ENCODE data around the gene RAB17. TPM values are rescaled to one million over a fixed set of nuclear protein-coding genes. Genes with fewer than 3 reads are reported as not detected.
A peak's percentile ranks its signal among the peaks of the same experiment; 100 is the strongest.

RAB17 gene
- polyA plus RNA-seq, 1 experiment, result 0.10 TPM

DNA sequence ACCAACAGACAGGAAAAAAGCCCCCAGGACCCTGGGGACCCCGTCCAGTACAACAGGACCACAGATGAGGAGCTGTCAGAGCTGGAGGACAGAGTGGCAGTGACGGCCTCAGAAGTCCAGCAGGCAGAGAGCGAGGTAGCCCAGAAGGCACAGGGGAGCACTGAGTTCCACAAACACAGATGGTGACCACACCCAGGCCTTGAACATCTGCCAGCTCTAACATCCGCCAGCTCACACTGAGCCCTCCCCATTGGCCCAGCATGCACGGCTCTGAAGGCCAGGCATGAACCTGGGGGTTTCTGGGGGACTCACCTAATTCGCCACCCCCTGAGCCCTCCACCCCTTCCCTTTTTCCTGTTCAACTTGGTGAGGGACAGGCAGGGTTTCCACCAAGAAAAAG is 49.7 kb downstream of the RAB17 start:
- peak; percentile 18 for DNase-seq (ENCODE audit: low read depth, low spot score)
- Histone ChIP-seq H3K4me3 (ENCODE audit: low read depth, low read length) (no peak overlapping the region), H3K27ac (ENCODE audit: low read depth, low read length) (no peak overlapping the region), H3K27me3 (ENCODE audit: control insufficient read depth, insufficient read depth, low read length) (no peaks in the 10 kb centered on the region), H3K9me3 (ENCODE audit: control insufficient read depth, insufficient read depth, low read length) (peaks cover 8% of the 10 kb centered on the region)
- TF ChIP-seq, protein P1, sequence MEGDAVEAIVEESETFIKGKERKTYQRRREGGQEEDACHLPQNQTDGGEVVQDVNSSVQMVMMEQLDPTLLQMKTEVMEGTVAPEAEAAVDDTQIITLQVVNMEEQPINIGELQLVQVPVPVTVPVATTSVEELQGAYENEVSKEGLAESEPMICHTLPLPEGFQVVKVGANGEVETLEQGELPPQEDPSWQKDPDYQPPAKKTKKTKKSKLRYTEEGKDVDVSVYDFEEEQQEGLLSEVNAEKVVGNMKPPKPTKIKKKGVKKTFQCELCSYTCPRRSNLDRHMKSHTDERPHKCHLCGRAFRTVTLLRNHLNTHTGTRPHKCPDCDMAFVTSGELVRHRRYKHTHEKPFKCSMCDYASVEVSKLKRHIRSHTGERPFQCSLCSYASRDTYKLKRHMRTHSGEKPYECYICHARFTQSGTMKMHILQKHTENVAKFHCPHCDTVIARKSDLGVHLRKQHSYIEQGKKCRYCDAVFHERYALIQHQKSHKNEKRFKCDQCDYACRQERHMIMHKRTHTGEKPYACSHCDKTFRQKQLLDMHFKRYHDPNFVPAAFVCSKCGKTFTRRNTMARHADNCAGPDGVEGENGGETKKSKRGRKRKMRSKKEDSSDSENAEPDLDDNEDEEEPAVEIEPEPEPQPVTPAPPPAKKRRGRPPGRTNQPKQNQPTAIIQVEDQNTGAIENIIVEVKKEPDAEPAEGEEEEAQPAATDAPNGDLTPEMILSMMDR (IDR thresholded peaks at IDR 0.05; ENCODE audit: low read depth, low read length), result no peak
- ChIA-PET POLR2A (no interaction called here), CTCF (interaction anchor here (3.5 to 3.7 kb wide), 2 partner anchors 28 to 31 kb away, joined by 10 to 20 read pairs; no protein-coding TSS in a partner anchor)

DNA sequence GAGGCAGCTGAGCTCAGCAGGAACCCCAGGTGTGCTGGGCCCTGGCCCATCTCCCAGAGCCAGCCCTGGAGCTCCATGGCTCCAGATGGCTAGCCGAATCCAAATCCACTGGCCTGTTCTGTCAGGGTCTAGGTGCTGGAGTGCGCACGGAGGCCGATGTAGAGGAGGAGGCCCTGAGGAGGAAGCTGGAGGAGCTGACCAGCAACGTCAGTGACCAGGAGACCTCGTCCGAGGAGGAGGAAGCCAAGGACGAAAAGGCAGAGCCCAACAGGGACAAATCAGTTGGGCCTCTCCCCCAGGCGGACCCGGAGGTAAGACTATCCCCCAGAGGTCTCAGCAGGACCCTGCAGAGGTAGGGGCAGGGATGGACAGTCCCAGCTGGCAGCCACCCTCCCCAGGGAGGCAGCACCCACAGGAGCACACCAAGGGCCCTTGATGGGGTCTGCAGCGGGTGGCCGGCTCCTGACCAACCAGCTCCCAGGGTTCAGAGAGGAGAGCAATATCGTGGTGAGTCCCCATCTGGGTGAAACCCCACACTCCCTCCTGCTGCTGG is 50.2 kb downstream of the RAB17 start:
- Histone ChIP-seq H3K27me3 (ENCODE audit: control insufficient read depth, insufficient read depth, low read length) (no peaks in the 10 kb centered on the region), H3K9me3 (ENCODE audit: control insufficient read depth, insufficient read depth, low read length) (peaks cover 8% of the 10 kb centered on the region), H3K4me3 (ENCODE audit: low read depth, low read length) (no peak overlapping the region), H3K27ac (ENCODE audit: low read depth, low read length) (no peak overlapping the region)
- TF ChIP-seq, protein P1 (IDR thresholded peaks at IDR 0.05; ENCODE audit: low read depth, low read length), result no peak
- ChIA-PET CTCF (interaction anchor here (1.2 to 3.7 kb wide), 3 partner anchors 26 to 32 kb away, joined by 4 to 20 read pairs (median 10); no protein-coding TSS in a partner anchor), POLR2A (interaction anchor here (0.6 kb wide), 1 partner anchor 30 kb away, joined by 3 read pairs; no protein-coding TSS in a partner anchor)
- DNase-seq (ENCODE audit: low read depth, low spot score), result no peak

DNA sequence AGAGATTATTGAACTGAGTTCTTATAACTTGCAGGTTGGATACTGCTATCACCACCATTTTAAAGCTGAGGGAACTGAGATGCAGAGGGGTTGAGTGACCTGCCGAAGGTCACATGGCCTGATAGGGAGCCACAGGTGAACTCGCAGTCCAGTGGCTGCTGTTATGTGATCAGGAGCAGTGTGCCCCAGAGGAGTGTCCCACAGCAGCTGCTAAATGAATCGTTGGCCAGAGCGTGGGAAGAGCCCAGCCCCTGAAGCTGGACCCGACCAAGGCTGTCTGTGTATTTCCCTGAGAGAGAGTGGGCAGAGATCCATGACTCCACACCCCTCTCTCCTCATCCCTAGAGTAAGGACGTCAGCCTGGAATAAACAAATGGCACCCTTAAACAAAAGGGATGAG is 50.9 kb downstream of the RAB17 start:
- ChIA-PET POLR2A (interaction anchor here (0.6 kb wide), 1 partner anchor 29 kb away, joined by 3 read pairs; no protein-coding TSS in a partner anchor), CTCF (interaction anchor here (1.2 to 3.7 kb wide), 3 partner anchors 25 to 32 kb away, joined by 4 to 20 read pairs (median 10); no protein-coding TSS in a partner anchor)
- Histone ChIP-seq H3K9me3 (ENCODE audit: control insufficient read depth, insufficient read depth, low read length) (peaks cover 8% of the 10 kb centered on the region), H3K27ac (ENCODE audit: low read depth, low read length) (no peak overlapping the region), H3K4me3 (ENCODE audit: low read depth, low read length) (no peak overlapping the region), H3K27me3 (ENCODE audit: control insufficient read depth, insufficient read depth, low read length) (no peaks in the 10 kb centered on the region)
- no peak for DNase-seq (ENCODE audit: low read depth, low spot score)
- TF ChIP-seq, protein P1 (IDR thresholded peaks at IDR 0.05; ENCODE audit: low read depth, low read length), result no peak

DNA sequence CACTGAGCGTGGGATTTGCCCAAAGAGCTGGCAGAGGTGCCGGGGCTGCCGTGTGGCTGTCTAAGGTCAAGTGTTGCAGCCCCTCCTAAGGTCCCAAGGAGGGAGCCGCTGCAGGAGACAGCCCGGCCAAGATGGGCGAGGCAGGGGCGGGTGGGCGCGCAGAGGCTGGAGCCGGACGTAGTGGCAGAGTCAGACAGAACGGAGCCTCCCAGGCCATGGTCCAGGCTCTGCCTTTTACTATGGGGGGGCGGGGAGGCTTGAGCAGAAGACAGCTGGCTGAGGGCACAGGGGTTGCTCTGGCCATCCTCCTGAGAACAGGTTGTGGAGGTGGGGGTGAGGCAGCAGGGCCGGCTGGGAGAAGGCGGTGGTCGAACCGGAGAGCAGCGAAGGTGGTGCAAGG is 51.6 kb downstream of the RAB17 start:
- H3K4me3 ChIP-seq (ENCODE audit: low read depth, low read length), result no peak overlapping the region
- TF ChIP-seq, protein P1 (IDR thresholded peaks at IDR 0.05; ENCODE audit: low read depth, low read length), result no peak
- no peak overlapping the region for H3K27ac ChIP-seq (ENCODE audit: low read depth, low read length)
- no peak for DNase-seq (ENCODE audit: low read depth, low spot score)
- no peaks in the 10 kb centered on the region for H3K27me3 ChIP-seq (ENCODE audit: control insufficient read depth, insufficient read depth, low read length)
- peaks cover 8% of the 10 kb centered on the region for H3K9me3 ChIP-seq (ENCODE audit: control insufficient read depth, insufficient read depth, low read length)
- ChIA-PET CTCF (interaction anchor here (1.3 to 3.5 kb wide), 3 partner anchors 26 to 118 kb away, joined by 3 to 10 read pairs (median 6); no protein-coding TSS in a partner anchor), POLR2A (no interaction called here)

DNA sequence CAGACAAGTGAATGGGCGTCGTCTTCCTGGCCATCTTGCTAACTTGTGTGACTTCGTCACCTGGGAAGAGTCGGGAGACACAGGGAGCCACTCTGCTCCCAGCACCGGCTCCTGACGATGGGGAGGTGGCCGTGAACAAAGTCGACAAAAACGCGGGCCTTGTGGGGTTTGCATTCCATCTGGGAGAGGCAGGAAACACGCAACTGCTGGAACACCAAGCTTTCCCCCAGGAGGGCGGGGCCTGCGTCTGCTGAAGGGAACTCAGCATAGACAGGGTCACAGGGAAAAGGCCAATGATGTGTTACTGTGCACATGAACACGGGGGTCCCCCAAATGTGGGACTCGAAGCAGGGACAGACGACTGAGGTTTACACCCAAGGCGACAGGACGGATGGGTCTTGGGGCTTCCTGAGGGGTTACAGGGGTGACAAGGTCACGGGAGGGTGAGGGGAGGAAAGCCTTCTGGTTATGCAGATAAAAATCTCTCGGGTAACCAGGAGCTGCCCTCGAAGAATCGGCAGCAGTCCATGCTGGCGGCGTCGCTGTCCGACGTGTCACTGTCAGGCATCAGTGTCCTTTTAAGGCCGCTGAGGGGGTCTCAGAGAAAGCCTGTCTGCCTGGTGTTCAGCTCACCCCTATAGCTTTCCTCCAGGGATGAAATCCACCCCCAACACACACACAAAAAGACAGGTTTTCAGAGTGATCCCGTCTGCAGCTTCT is 52.4 kb downstream of the RAB17 start:
- Histone ChIP-seq H3K4me3 (ENCODE audit: low read depth, low read length) (no peak overlapping the region), H3K27ac (ENCODE audit: low read depth, low read length) (no peak overlapping the region), H3K9me3 (ENCODE audit: control insufficient read depth, insufficient read depth, low read length) (peaks cover 8% of the 10 kb centered on the region), H3K27me3 (ENCODE audit: control insufficient read depth, insufficient read depth, low read length) (no peaks in the 10 kb centered on the region)
- CTCF ChIA-PET, result interaction anchor here (1.3 to 3.5 kb wide), 3 partner anchors 25 to 117 kb away, joined by 3 to 10 read pairs (median 6); no protein-coding TSS in a partner anchor
- DNase-seq (ENCODE audit: low read depth, low spot score), result no peak
- POLR2A ChIA-PET, result no interaction called here
- TF ChIP-seq, protein P1 (IDR thresholded peaks at IDR 0.05; ENCODE audit: low read depth, low read length), result no peak

Data from AG04450 (cell line).